ENCODE data around the gene ALDH5A1.

ALDH5A1 gene

DNA sequence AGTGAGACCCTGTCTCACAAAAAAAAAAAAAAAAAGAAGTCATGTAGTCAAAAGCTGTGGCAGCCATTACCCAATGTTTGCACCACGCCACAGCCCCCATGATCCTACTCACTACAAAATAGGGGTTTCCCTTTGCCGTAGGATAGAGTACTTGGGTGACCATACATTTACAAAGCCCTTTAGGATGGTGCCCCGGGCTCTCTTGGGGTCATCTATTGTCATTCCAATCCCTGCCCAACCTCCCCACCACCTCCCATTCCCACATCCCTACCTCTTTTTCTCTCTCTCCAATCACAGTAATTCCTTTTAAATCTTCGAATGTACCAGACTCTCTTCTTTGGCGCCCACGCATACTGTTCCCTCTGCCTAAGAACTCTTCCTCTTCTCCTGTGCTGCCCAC, 76.6 kb downstream of the ALDH5A1 start:
- H3K4me3 ChIP-seq (ENCODE audit: low read length), result no peak overlapping the region
- no peaks in the 10 kb centered on the region for H3K27me3 ChIP-seq (ENCODE audit: insufficient read depth, low read length)
- H3K4me1 ChIP-seq (ENCODE audit: insufficient read depth, low read length), result no peaks in the 10 kb centered on the region
- no peaks in the 10 kb centered on the region for H3K36me3 ChIP-seq (ENCODE audit: insufficient read depth, low read length)
- H2AFZ ChIP-seq (ENCODE audit: low read depth, low read length), result no peak overlapping the region
- H3K9me3 ChIP-seq (ENCODE audit: low read length), result no peaks in the 10 kb centered on the region

DNA sequence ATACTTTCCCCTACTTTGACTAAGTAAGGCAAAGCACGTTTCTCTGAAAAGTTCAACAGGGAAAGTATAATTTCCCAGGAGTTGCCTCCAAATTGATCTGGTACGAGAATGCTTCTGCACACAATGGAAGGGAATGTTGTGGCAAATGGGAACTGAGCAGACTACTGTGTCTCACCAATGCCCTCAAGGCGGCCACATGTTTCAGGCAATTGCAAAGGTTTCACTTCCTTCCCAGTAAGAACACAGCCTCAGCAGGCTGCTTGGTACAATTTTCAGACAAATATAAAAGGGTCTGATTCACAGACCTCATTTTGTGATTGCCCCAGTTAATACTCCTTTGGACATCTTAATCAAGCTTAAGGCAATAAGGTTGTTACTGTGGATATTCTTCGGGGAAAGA, 80.0 kb downstream of the ALDH5A1 start:
- Histone ChIP-seq H3K27me3 (ENCODE audit: insufficient read depth, low read length) (no peaks in the 10 kb centered on the region), H2AFZ (ENCODE audit: low read depth, low read length) (no peak overlapping the region), H3K9me3 (ENCODE audit: low read length) (no peaks in the 10 kb centered on the region), H3K4me3 (ENCODE audit: low read length) (no peak overlapping the region), H3K4me1 (ENCODE audit: insufficient read depth, low read length) (no peaks in the 10 kb centered on the region), H3K36me3 (ENCODE audit: insufficient read depth, low read length) (no peaks in the 10 kb centered on the region)

DNA sequence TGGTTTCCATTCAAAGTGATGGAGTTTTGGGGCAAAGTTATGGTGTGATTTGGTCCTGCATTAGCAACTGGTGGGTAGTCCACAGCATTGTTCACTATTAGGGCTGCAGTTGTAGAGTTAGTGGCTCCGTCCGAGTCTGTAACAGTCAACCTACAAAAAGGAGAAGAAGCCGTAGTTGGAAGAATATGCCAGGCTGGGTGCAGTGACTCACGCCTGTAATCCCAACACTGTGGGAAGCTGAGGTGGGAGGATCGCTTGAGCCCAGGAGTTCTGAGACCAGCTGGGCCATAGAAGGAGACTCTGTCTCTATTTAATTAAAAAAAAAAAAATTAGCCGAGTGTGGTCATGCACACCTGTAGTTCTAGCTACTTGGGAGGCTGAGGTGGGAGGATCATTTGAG, 81.7 kb downstream of the ALDH5A1 start:
- Histone ChIP-seq H2AFZ (ENCODE audit: low read depth, low read length) (no peak overlapping the region), H3K36me3 (ENCODE audit: insufficient read depth, low read length) (no peaks in the 10 kb centered on the region)

GRCh38 chr6:24581084-24581669, 86.4 kb downstream of the ALDH5A1 start:
- Histone ChIP-seq H3K36me3 (ENCODE audit: insufficient read depth, low read length) (no peaks in the 10 kb centered on the region), H3K9me3 (ENCODE audit: low read length) (no peaks in the 10 kb centered on the region), H2AFZ (ENCODE audit: low read depth, low read length) (no peak overlapping the region), H3K27me3 (ENCODE audit: insufficient read depth, low read length) (no peaks in the 10 kb centered on the region), H3K4me1 (ENCODE audit: insufficient read depth, low read length) (no peaks in the 10 kb centered on the region), H3K4me3 (ENCODE audit: low read length) (no peak overlapping the region)

More for the DNA sequence above, 81.7 kb downstream of the ALDH5A1 start:
- no peaks in the 10 kb centered on the region for H3K27me3 ChIP-seq (ENCODE audit: insufficient read depth, low read length)
- H3K9me3 ChIP-seq (ENCODE audit: low read length), result no peaks in the 10 kb centered on the region
- H3K4me1 ChIP-seq (ENCODE audit: insufficient read depth, low read length), result no peaks in the 10 kb centered on the region
- H3K4me3 ChIP-seq (ENCODE audit: low read length), result no peak overlapping the region

GRCh38 chr6:24583463-24584381, 89.0 kb downstream of the ALDH5A1 start:
- Histone ChIP-seq H3K27me3 (ENCODE audit: insufficient read depth, low read length) (no peaks in the 10 kb centered on the region), H3K36me3 (ENCODE audit: insufficient read depth, low read length) (no peaks in the 10 kb centered on the region)

DNA sequence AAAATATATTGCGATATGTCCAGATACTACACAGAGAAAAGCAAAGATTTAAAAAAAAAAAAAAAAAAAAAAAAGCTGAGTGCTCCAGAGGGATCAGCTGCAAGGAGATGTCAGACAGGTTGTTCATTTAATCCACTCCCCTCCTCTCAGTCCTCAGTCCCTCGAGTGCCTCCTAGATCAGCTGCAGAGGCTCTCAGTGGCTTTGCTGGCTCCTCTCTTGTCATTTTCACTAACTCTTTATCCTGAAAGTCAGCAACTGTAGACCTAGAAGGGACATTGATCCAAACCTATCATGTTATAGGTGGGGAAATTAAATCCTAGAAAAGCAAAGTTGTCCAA, 89.6 kb downstream of the ALDH5A1 start:
- no peak overlapping the region for H3K4me3 ChIP-seq (ENCODE audit: low read length)
- no peaks in the 10 kb centered on the region for H3K36me3 ChIP-seq (ENCODE audit: insufficient read depth, low read length)
- H3K4me1 ChIP-seq (ENCODE audit: insufficient read depth, low read length), result no peaks in the 10 kb centered on the region
- H3K27me3 ChIP-seq (ENCODE audit: insufficient read depth, low read length), result peaks cover 2% of the 10 kb centered on the region
- H3K9me3 ChIP-seq (ENCODE audit: low read length), result no peaks in the 10 kb centered on the region
- no peak overlapping the region for H2AFZ ChIP-seq (ENCODE audit: low read depth, low read length)

More at GRCh38 chr6:24583463-24584381, 89.0 kb downstream of the ALDH5A1 start:
- Histone ChIP-seq H2AFZ (ENCODE audit: low read depth, low read length) (no peak overlapping the region), H3K9me3 (ENCODE audit: low read length) (no peaks in the 10 kb centered on the region), H3K4me3 (ENCODE audit: low read length) (no peak overlapping the region), H3K4me1 (ENCODE audit: insufficient read depth, low read length) (no peaks in the 10 kb centered on the region)

Measured in neuron (in vitro differentiated cells).